PC-3 (cell line): ENCODE measurements around the gene PMS1.

Experiments used
- EZH2 ChIP-seq: fragments of 300-600 bp; sonication (generic); IDR thresholded peaks from one replicate; pipeline ENCODE4 v1.6.1; 2017; ENCODE audit warnings: antibody characterized with exemption, mild to moderate bottlenecking, low read length; ENCODE audit not compliant: unreplicated experiment
- TF ChIP-seq, protein P1 (sequence below): fragments of 300-600 bp; sonication (generic); conservative IDR thresholded peaks from 2 replicates; pipeline ENCODE4 v1.5.1; 2017; ENCODE audit warnings: antibody characterized with exemption, low read depth, mild to moderate bottlenecking, low read length

DNA sequence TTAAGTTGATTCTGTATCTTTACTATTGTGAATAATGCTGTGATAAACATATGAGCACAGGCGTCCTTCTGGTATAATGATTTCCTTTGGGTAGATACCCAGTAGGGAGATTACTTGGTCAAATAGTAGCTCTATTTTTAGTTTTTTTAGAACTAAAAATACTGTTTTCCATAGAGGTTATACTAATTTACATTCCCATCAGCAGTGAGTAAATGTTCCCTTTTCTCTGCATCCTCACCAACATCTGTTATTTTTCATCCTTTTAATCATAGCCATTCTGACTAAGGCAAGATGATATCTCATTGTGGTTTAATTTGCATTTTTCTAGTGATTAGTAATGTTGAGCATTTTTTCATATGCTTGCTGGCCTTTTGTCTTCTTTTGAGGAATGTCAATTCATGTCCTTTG, 35.1 kb downstream of the PMS1 start:
- TF ChIP-seq, protein P1, sequence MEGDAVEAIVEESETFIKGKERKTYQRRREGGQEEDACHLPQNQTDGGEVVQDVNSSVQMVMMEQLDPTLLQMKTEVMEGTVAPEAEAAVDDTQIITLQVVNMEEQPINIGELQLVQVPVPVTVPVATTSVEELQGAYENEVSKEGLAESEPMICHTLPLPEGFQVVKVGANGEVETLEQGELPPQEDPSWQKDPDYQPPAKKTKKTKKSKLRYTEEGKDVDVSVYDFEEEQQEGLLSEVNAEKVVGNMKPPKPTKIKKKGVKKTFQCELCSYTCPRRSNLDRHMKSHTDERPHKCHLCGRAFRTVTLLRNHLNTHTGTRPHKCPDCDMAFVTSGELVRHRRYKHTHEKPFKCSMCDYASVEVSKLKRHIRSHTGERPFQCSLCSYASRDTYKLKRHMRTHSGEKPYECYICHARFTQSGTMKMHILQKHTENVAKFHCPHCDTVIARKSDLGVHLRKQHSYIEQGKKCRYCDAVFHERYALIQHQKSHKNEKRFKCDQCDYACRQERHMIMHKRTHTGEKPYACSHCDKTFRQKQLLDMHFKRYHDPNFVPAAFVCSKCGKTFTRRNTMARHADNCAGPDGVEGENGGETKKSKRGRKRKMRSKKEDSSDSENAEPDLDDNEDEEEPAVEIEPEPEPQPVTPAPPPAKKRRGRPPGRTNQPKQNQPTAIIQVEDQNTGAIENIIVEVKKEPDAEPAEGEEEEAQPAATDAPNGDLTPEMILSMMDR, result no peak
- TF ChIP-seq EZH2, result no peak
